Fibroblast of lung (primary cell): Measurements from ENCODE around the gene UBR4.

Source experiments
- CTCF ChIP-seq, 2 donors: IDR thresholded peaks in 1 of 2; conservative IDR thresholded peaks in 1 of 2; 1 replicate in 1 of 2; 2 replicates in 1 of 2; pipeline ENCODE4 v1.5.1; 2011 to 2012; ENCODE audit warnings: low read length in 2 of 2, control low read depth in 1 of 2, inconsistent platforms in 1 of 2, low read depth in 1 of 2, mild to moderate bottlenecking in 1 of 2
- EZH2 ChIP-seq: IDR thresholded peaks from 2 replicates; pipeline ENCODE4 v1.5.1; 2012; ENCODE audit warnings: low read length, control low read depth, mild to moderate bottlenecking; ENCODE audit errors: missing control alignments

- TF ChIP-seq CTCF (conservative IDR thresholded peaks at IDR 0.05 in 1 of 2, IDR thresholded peaks at IDR 0.05 in 1 of 2; ENCODE audit: low read depth in 1 of 2, low read length in 2 of 2) (no peak), EZH2 (no peak)
Observed at GRCh38 chr1:19204446-19205266, 5.4 kb downstream of the UBR4 start.
